Liver (tissue), 3 donors: ENCODE data around the gene BLOC1S5.

Source experiments
- ATF3 ChIP-seq: IDR thresholded peaks from 2 replicates; pipeline ENCODE4 v1.6.1; 2016; ENCODE audit warnings: antibody characterized with exemption
- CTCF ChIP-seq: fragments of 150-350 bp; IDR thresholded peaks from 2 replicates; pipeline ENCODE4 v1.5.1; 2017; ENCODE audit warnings: improper control_type of control experiment, low read depth, low read length; ENCODE audit not compliant: missing input control
- EGR1 ChIP-seq, 2 donors: IDR thresholded peaks; 2 replicates each; pipeline ENCODE4 v1.6.1; 2016 to 2018; ENCODE audit warnings: antibody characterized with exemption in 2 of 2, low read depth in 2 of 2
- GABPA ChIP-seq, 2 donors: IDR thresholded peaks in 1 of 2; conservative IDR thresholded peaks in 1 of 2; 2 replicates each; pipeline ENCODE4 v1.6.1; 2016; ENCODE audit warnings: antibody characterized with exemption in 2 of 2, mild to moderate bottlenecking in 1 of 2, moderate library complexity in 1 of 2
- HNF4A ChIP-seq, 2 donors: conservative IDR thresholded peaks; 2 replicates each; pipeline ENCODE4 v1.6.1; 2016; ENCODE audit warnings: antibody characterized with exemption in 2 of 2, mild to moderate bottlenecking in 2 of 2
- JUND ChIP-seq, 2 donors: IDR thresholded peaks; 2 replicates each; pipeline ENCODE4 v1.6.1; 2016; ENCODE audit warnings: antibody characterized with exemption in 2 of 2
- MAX ChIP-seq: IDR thresholded peaks from 2 replicates; pipeline ENCODE4 v1.6.1; 2016; ENCODE audit warnings: antibody characterized with exemption
- NR2F2 ChIP-seq: IDR thresholded peaks from 2 replicates; pipeline ENCODE4 v1.6.1; 2016; ENCODE audit warnings: antibody characterized with exemption
- RAD21 ChIP-seq, 2 donors: IDR thresholded peaks; 2 replicates each; pipeline ENCODE4 v1.6.1; 2016; ENCODE audit warnings: antibody characterized with exemption in 2 of 2, mild to moderate bottlenecking in 2 of 2
- REST ChIP-seq: IDR thresholded peaks from 2 replicates; pipeline ENCODE4 v1.6.1; 2016; ENCODE audit warnings: antibody characterized with exemption, mild to moderate bottlenecking
- SP1 ChIP-seq: IDR thresholded peaks from 2 replicates; pipeline ENCODE4 v1.6.1; 2018; ENCODE audit warnings: antibody characterized with exemption, mild to moderate bottlenecking
- donor health status: healthy.
- donor health status: healthy.

GRCh38 chr6:8023638-8024037 is 40.6 kb downstream of the BLOC1S5 start:
- TF ChIP-seq CTCF = no peak
- TF ChIP-seq MAX = no peak
- TF ChIP-seq SP1 = no peak
- no peak for TF ChIP-seq NR2F2
- no peak for TF ChIP-seq HNF4A (conservative IDR thresholded peaks at IDR 0.05)
- no peak for TF ChIP-seq JUND (IDR thresholded peaks at IDR 0.05)
- TF ChIP-seq ATF3 = no peak
- no peak for TF ChIP-seq GABPA (IDR thresholded peaks at IDR 0.05 in 1 of 2, conservative IDR thresholded peaks at IDR 0.05 in 1 of 2)
- no peak for TF ChIP-seq REST
- no peak for TF ChIP-seq EGR1 (IDR thresholded peaks at IDR 0.05; ENCODE audit: low read depth in 2 of 2)
- TF ChIP-seq RAD21 (IDR thresholded peaks at IDR 0.05) = no peak
